HepG2 (cell line): ENCODE data around the gene NAT9. TPM values are rescaled to one million over a fixed set of nuclear protein-coding genes. Genes with fewer than 3 reads are reported as not detected.

Experiments used
- AGO2 ChIP-seq: fragments of 200-400 bp; formaldehyde crosslinking; optimal IDR thresholded peaks from 2 replicates; pipeline ENCODE3; 2017; ENCODE audit warnings: mild to moderate bottlenecking, low read depth, low read length, moderate library complexity
- KMT2B ChIP-seq: IDR thresholded peaks from 2 replicates; pipeline ENCODE4 v1.6.1; 2016; ENCODE audit warnings: missing genetic modification reagents, missing compliant biosample characterization
- NCOA2 ChIP-seq: sonication (generic); formaldehyde crosslinking; IDR thresholded peaks from 2 replicates; pipeline ENCODE4 v1.8.0; 2022; ENCODE audit warnings: inconsistent platforms
- NCOA5 ChIP-seq: sonication (generic); formaldehyde crosslinking; IDR thresholded peaks from 2 replicates; pipeline ENCODE4 v1.4.0; 2020; ENCODE audit warnings: missing genetic modification reagents
- PAF1 ChIP-seq: IDR thresholded peaks from 2 replicates; pipeline ENCODE4 v1.6.1; 2016; ENCODE audit warnings: missing genetic modification reagents, missing compliant biosample characterization
- REPIN1 ChIP-seq: sonication (generic); formaldehyde crosslinking; IDR thresholded peaks from 2 replicates; pipeline ENCODE4 v1.8.0; 2022; ENCODE audit warnings: missing genetic modification reagents, low read depth, mild to moderate bottlenecking, borderline replicate concordance
- RNF2 ChIP-seq: fragments of 450-650 bp; conservative IDR thresholded peaks from 2 replicates; pipeline ENCODE4 v1.6.1; 2016; ENCODE audit warnings: low read depth
- RXRB ChIP-seq: IDR thresholded peaks from 2 replicates; pipeline ENCODE4 v1.6.1; 2016; ENCODE audit warnings: borderline replicate concordance, missing genetic modification reagents, missing compliant biosample characterization
- SALL1 ChIP-seq: sonication (generic); formaldehyde crosslinking; IDR thresholded peaks from 2 replicates; pipeline ENCODE4 v1.8.0; 2022; ENCODE audit warnings: mild to moderate bottlenecking, missing genetic modification reagents
- TARDBP ChIP-seq: sonication (generic); formaldehyde crosslinking; IDR thresholded peaks from 2 replicates; pipeline ENCODE4 v1.8.0; 2022; ENCODE audit warnings: mild to moderate bottlenecking, missing genetic modification reagents
- THAP11 ChIP-seq: IDR thresholded peaks from 2 replicates; pipeline ENCODE4 v1.6.1; 2016; ENCODE audit warnings: missing biosample characterization, missing genetic modification reagents
- YEATS2 ChIP-seq: sonication (generic); formaldehyde crosslinking; IDR thresholded peaks from 2 replicates; pipeline ENCODE4 v1.4.0; 2020; ENCODE audit warnings: missing genetic modification reagents, borderline replicate concordance
- ZNF124 ChIP-seq: sonication (generic); formaldehyde crosslinking; IDR thresholded peaks from 2 replicates; pipeline ENCODE4 v1.4.0; 2020; ENCODE audit warnings: missing genetic modification reagents
- ZNF17 ChIP-seq: sonication (generic); formaldehyde crosslinking; IDR thresholded peaks from 2 replicates; pipeline ENCODE4 v1.5.0; 2020; ENCODE audit warnings: mild to moderate bottlenecking, missing genetic modification reagents
- ZNF263 ChIP-seq: sonication (generic); formaldehyde crosslinking; IDR thresholded peaks from 2 replicates; pipeline ENCODE4 v1.4.0; 2020; ENCODE audit warnings: missing genetic modification reagents
- ZNF451 ChIP-seq: sonication (generic); formaldehyde crosslinking; IDR thresholded peaks from 2 replicates; pipeline ENCODE4 v1.5.0; 2020; ENCODE audit warnings: mild to moderate bottlenecking, missing genetic modification reagents
- ZNF572 ChIP-seq: sonication (generic); formaldehyde crosslinking; IDR thresholded peaks from 2 replicates; pipeline ENCODE4 v1.5.1; 2020; ENCODE audit warnings: mild to moderate bottlenecking, missing genetic modification reagents
- ZNF598 ChIP-seq: sonication (generic); formaldehyde crosslinking; IDR thresholded peaks from 2 replicates; pipeline ENCODE4 v1.5.1; 2020; ENCODE audit warnings: mild to moderate bottlenecking, missing genetic modification reagents, borderline replicate concordance
- ZNF746 ChIP-seq: sonication (generic); formaldehyde crosslinking; IDR thresholded peaks from 2 replicates; pipeline ENCODE4 v1.8.0; 2022; ENCODE audit warnings: mild to moderate bottlenecking, missing genetic modification reagents
- ZSCAN21 ChIP-seq: sonication (generic); formaldehyde crosslinking; IDR thresholded peaks from 2 replicates; pipeline ENCODE4 v1.8.0; 2022; ENCODE audit warnings: mild to moderate bottlenecking, missing genetic modification reagents, moderate library complexity, borderline replicate concordance
- ZSCAN31 ChIP-seq: sonication (generic); formaldehyde crosslinking; IDR thresholded peaks from 2 replicates; pipeline ENCODE4 v1.5.0; 2020; ENCODE audit warnings: low read depth, mild to moderate bottlenecking, missing genetic modification reagents
- polyA plus RNA-seq, 8 experiments: library from polyadenylated mRNA; depleted of rRNA in 3 of 8; stranded (reverse) in 7 of 8; unstranded in 1 of 8; fragments of >200 nt; fragmentation: Illumina TruSeq in 4 of 8; extraction: Trizol in 4 of 8; gene quantifications; 2 replicates each; pipeline versions ENCODE4 v1.2.1 to v1.2.3, GENCODE V29; 2011 to 2016; ENCODE audit warnings: low read depth in 4 of 8, missing spikeins in 1 of 8, mixed read lengths in 1 of 8; ENCODE audit not compliant: insufficient read depth in 1 of 8
- total RNA-seq, 5 experiments: library from RNA; depleted of rRNA; stranded (reverse); fragments of >200 nt; fragmentation: Illumina TruSeq; extraction: Trizol; gene quantifications; 2 replicates each; pipeline ENCODE4 v1.2.3, GENCODE V29; 2016; ENCODE audit warnings: low read depth in 1 of 5
- TF ChIP-seq, protein P1 (sequence below): fragments of 450-650 bp; IDR thresholded peaks from 2 replicates; pipeline ENCODE4 v1.6.1; 2017
- TF ChIP-seq, protein P2 (sequence below): sonication (generic); formaldehyde crosslinking; IDR thresholded peaks from 2 replicates; pipeline ENCODE4 v1.4.0; 2020; ENCODE audit warnings: missing genetic modification reagents, borderline replicate concordance
- TF ChIP-seq, protein P3 (sequence below): sonication (generic); formaldehyde crosslinking; IDR thresholded peaks from 2 replicates; pipeline ENCODE4 v1.4.0; 2020; ENCODE audit warnings: missing genetic modification reagents
- TF ChIP-seq, protein P4 (sequence below): IDR thresholded peaks from 2 replicates; pipeline ENCODE4 v1.6.1; 2016; ENCODE audit warnings: missing biosample characterization, missing genetic modification reagents, low read depth

Gene NAT9
- total and polyA plus RNA-seq, 2 of the 13 experiments (the other 11 are each of a cell fraction or from before 2014, with no cell fraction given): 39.7 to 44.2 TPM

DNA sequence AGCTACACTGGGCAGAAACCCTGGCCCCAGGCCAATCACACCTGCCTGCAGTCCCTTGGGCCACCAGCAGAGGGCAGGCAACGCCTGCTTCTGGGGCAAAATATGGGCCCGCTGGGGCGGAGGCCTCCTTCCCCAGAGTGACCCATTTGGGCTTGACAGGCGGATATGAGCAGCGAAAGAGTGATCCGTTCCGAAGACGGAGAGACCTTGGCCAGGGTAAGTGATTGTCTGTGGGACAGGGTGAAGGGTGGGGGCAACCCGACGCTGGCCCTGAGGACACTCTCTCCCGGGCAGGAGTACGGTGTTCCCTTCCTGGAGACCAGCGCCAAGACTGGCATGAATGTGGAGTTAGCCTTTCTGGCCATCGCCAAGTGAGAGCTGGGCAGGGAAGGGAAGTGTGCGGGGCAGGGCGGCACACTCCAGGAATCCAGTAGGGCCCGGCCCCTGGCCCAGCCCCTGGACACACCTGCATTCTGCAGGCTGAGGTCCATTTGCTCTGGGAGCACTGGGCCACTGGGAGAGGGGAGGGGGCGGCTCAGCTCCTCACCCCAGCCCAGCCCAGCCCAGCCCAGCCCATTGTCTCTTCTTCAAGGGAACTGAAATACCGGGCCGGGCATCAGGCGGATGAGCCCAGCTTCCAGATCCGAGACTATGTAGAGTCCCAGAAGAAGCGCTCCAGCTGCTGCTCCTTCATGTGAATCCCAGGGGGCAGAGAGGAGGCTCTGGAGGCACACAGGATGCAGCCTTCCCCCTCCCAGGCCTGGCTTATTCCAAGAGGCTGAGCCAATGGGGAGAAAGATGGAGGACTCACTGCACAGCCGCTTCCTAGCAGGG, 31.2 kb downstream of the NAT9 start (continued):
- TF ChIP-seq, protein P1, sequence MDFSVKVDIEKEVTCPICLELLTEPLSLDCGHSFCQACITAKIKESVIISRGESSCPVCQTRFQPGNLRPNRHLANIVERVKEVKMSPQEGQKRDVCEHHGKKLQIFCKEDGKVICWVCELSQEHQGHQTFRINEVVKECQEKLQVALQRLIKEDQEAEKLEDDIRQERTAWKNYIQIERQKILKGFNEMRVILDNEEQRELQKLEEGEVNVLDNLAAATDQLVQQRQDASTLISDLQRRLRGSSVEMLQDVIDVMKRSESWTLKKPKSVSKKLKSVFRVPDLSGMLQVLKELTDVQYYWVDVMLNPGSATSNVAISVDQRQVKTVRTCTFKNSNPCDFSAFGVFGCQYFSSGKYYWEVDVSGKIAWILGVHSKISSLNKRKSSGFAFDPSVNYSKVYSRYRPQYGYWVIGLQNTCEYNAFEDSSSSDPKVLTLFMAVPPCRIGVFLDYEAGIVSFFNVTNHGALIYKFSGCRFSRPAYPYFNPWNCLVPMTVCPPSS: no peak
- TF ChIP-seq, protein P2, sequence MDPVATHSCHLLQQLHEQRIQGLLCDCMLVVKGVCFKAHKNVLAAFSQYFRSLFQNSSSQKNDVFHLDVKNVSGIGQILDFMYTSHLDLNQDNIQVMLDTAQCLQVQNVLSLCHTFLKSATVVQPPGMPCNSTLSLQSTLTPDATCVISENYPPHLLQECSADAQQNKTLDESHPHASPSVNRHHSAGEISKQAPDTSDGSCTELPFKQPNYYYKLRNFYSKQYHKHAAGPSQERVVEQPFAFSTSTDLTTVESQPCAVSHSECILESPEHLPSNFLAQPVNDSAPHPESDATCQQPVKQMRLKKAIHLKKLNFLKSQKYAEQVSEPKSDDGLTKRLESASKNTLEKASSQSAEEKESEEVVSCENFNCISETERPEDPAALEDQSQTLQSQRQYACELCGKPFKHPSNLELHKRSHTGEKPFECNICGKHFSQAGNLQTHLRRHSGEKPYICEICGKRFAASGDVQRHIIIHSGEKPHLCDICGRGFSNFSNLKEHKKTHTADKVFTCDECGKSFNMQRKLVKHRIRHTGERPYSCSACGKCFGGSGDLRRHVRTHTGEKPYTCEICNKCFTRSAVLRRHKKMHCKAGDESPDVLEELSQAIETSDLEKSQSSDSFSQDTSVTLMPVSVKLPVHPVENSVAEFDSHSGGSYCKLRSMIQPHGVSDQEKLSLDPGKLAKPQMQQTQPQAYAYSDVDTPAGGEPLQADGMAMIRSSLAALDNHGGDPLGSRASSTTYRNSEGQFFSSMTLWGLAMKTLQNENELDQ: no peak
- peak; percentile 43; the same call in 1 of the 2 replicates for TF ChIP-seq YEATS2
- no peak for TF ChIP-seq ZNF17 (CRISPR knock-in tag)
- TF ChIP-seq REPIN1 (CRISPR knock-in tag): peak; percentile 89
- no peak for TF ChIP-seq NCOA5
- peak; percentile 72 for TF ChIP-seq THAP11 (CRISPR knock-in tag)
- TF ChIP-seq ZSCAN21 (CRISPR knock-in tag): peak; percentile 53; the same call in 1 of the 2 replicates
- 0 out of 2 replicates have a peak, but pooled peaks have one; percentile 42 for TF ChIP-seq ZNF451 (CRISPR knock-in tag)
- TF ChIP-seq NCOA2 (CRISPR knock-in tag): peak; percentile 43; the same call in 1 of the 2 replicates
- peak; percentile 88 for TF ChIP-seq SALL1 (CRISPR knock-in tag)
- no peak for TF ChIP-seq ZNF746 (CRISPR knock-in tag)
- peak; percentile 71; the same call in 1 of the 2 replicates for TF ChIP-seq TARDBP (CRISPR knock-in tag)
- no peak for TF ChIP-seq RNF2
- no peak for TF ChIP-seq AGO2
- TF ChIP-seq ZNF598: peak; percentile 98; the same call in 1 of the 2 replicates
- TF ChIP-seq, protein P3, sequence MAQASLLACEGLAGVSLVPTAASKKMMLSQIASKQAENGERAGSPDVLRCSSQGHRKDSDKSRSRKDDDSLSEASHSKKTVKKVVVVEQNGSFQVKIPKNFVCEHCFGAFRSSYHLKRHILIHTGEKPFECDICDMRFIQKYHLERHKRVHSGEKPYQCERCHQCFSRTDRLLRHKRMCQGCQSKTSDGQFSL (CRISPR knock-in tag): 0 out of 2 replicates have a peak, but pooled peaks have one; percentile 15
- TF ChIP-seq ZSCAN31: 0 out of 2 replicates have a peak, but pooled peaks have one; percentile 31
- peak; percentile 78; the same call in 1 of the 2 replicates for TF ChIP-seq ZNF124 (CRISPR knock-in tag)
- TF ChIP-seq, protein P4, sequence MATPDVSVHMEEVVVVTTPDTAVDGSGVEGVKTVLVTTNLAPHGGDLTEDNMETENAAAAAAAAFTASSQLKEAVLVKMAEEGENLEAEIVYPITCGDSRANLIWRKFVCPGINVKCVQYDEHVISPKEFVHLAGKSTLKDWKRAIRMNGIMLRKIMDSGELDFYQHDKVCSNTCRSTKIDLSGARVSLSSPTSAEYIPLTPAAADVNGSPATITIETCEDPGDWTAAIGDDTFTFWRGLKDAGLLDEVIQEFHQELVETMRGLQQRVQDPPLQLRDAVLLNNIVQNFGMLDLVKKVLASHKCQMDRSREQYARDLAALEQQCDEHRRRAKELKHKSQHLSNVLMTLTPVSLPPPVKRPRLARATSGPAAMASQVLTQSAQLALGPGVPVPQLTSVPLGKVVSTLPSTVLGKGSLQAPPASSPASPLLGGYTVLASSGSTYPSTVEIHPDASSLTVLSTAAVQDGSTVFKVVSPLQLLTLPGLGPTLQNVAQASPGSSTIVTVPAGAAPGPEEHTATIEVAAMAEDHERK: no peak
- TF ChIP-seq ZNF572 (CRISPR knock-in tag): 0 out of 2 replicates have a peak, but pooled peaks have one; percentile 84
- 0 out of 2 replicates have a peak, but pooled peaks have one; percentile 38 for TF ChIP-seq KMT2B (CRISPR knock-in tag)
- no peak for TF ChIP-seq RXRB (CRISPR knock-in tag)
- no peak for TF ChIP-seq PAF1 (CRISPR knock-in tag)
- TF ChIP-seq ZNF263 (CRISPR knock-in tag): peak; percentile 95
